Activated CD8-positive, alpha-beta memory T cell treated with anti-CD3 and anti-CD28 coated beads for 36 hours (primary cell): ENCODE measurements around the gene CYTH1. TPM values are rescaled to one million over a fixed set of nuclear protein-coding genes. Genes with fewer than 3 reads are reported as not detected.

ENCODE experiments used
- CTCF ChIA-PET: fragments of 350-600 bp; sonication (Branson Sonifier 250); formaldehyde crosslinking; loops from one replicate; lab custom pipeline; 2021; ENCODE audit warnings: antibody characterized with exemption; lab: Charles Lee
- POLR2A ChIA-PET: fragments of 350-600 bp; sonication (Branson Sonifier 250); formaldehyde crosslinking; loops from one replicate; lab custom pipeline; 2021; ENCODE audit warnings: antibody characterized with exemption; lab: Charles Lee
- total RNA-seq, 2 experiments: library from RNA; stranded (reverse); gene quantifications; one replicate each; pipeline ENCODE4 v1.2.3, GENCODE V29; 2021

The CYTH1 gene
- total RNA-seq, 2 experiments from 2014 or later: 92.1 to 96.7 TPM

DNA sequence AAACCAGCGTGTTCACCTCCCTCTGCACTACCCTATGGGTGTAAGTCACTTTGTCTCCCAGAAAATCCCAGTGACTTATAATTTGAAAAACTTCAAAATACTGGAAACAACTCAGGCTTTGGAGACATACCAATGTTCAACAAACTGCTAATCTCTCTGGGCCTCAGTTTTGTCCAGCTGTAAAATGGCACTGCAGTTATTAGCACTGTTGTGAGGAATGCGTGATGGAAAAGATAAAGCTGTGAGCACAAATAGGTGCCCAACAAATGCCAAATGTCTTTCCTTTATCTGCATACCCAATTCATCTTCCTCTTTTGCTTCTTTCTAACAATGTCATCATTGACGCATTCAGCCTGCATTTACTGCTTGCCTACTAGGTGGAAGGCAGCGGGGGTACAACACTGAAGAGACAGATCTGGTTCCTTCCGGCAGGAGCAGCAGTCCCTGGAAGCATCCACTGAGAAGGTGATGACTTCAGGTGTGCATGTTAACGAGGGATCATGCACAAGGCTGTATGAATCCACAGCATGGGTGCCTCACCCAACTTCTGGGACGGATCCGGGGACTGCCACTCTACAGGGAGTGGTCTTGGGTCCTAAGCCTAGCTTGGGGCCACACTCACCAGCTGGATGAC is 63.4 kb downstream of the CYTH1 start:
- CTCF ChIA-PET: interaction anchor here (0.6 to 0.8 kb wide), 2 partner anchors 9 to 28 kb away, joined by 3 read pairs; no protein-coding TSS in a partner anchor
- POLR2A ChIA-PET: interaction anchor here (0.5 to 0.6 kb wide), 2 partner anchors 38 to 391 kb away, joined by 3 read pairs; no protein-coding TSS in a partner anchor

DNA sequence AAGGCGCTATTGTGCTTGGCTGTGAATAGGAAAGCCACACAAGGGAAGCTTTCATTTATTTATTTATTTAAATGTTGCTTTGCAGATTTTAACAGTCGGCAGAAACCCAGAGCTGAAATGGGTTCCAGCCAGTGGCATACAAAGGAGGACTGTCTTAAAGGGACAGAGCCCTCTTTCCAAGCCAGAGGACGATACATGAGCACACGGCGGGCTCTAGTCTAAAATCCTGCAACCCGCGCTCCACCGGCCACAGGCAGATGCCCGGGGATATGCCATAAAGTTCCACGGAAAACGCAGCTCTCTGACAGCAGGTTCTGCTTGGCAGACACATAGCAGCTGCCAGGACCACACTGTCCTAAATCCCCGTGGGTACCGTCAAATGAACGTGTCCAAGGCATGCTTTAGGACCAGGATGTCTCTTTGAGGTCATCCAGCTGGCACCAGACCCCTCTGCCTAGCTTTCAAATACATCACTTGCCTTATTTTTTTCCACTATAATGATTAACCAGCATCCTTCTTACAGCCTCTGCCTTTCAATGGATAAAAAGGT is 64.6 kb downstream of the CYTH1 start:
- POLR2A ChIA-PET: no interaction called here
- CTCF ChIA-PET: interaction anchor here (0.8 kb wide), 1 partner anchor 9 kb away, joined by 3 read pairs; no protein-coding TSS in a partner anchor

DNA sequence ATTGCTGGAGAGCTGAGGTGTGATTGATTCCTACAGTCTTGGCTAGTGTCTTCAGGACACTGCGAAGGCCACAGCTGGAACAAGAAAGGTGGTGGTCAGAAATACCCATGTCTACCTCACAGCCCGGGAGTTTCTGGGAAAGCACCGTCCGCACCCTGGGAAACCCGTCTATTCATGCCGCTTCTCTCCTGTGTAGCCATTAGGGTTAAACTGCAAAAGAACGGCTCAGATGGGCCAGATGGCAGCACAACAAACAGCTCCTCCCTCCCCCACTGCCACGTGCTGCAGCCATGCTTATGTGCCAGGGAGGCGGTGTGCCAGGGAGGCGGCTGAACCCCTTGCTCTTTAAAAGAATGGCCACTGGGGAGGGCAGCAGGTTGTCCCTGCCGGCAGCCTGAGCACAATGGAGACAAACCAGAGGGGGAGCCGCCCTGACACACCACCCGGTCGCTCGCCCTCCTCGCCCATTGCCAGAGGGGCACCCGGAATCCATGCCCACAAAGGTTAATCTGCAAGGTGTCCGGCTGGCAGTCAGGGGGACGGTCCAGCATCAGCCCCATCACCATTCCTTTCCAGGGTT is 65.2 kb downstream of the CYTH1 start:
- POLR2A ChIA-PET: no interaction called here
- CTCF ChIA-PET: interaction anchor here (0.8 kb wide), 1 partner anchor 8 kb away, joined by 3 read pairs; no protein-coding TSS in a partner anchor

DNA sequence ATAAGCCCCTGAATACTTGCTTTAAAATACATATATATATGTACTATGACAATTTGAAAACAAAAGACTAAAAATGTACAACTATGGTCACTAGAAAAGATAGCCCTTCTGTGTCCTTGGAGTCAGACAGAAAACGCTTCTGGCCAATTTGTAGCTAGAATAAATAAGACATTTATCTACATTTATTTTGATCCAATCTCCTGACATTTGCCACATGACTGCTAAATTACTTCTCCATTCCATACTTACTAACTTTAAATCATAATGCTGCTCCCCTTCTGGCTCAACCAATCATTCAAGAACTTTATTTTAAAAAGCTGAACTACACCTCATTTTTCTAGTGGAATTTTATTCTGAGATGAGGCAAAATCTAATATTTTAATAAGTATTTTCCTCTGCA is 65.8 kb downstream of the CYTH1 start:
- ChIA-PET POLR2A (no interaction called here), CTCF (interaction anchor here (1.7 kb wide), 1 partner anchor 9 kb away, joined by 4 read pairs; no protein-coding TSS in a partner anchor)

DNA sequence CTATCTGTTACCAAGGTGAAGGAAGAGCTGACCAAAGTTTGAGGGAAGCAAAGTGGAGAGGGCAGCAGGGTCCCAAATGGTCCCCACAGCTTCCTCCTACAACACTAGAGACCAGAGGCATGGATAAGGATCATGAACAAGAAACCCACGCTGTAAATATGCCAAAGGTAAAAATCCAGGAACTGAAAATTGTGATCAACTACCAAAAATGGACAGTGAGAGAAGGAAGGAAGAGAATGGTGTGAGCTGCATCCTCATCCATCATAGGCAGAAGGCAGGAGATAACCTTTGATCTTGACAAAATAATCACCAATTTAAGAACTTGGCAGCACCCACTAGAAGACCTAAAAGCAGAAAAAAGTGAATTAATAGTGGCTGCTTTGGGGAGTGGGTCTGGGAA is 66.2 kb downstream of the CYTH1 start:
- ChIA-PET CTCF (interaction anchor here (0.6 to 1.9 kb wide), 3 partner anchors 9 to 124 kb away, joined by 4 read pairs; no protein-coding TSS in a partner anchor), POLR2A (no interaction called here)

DNA sequence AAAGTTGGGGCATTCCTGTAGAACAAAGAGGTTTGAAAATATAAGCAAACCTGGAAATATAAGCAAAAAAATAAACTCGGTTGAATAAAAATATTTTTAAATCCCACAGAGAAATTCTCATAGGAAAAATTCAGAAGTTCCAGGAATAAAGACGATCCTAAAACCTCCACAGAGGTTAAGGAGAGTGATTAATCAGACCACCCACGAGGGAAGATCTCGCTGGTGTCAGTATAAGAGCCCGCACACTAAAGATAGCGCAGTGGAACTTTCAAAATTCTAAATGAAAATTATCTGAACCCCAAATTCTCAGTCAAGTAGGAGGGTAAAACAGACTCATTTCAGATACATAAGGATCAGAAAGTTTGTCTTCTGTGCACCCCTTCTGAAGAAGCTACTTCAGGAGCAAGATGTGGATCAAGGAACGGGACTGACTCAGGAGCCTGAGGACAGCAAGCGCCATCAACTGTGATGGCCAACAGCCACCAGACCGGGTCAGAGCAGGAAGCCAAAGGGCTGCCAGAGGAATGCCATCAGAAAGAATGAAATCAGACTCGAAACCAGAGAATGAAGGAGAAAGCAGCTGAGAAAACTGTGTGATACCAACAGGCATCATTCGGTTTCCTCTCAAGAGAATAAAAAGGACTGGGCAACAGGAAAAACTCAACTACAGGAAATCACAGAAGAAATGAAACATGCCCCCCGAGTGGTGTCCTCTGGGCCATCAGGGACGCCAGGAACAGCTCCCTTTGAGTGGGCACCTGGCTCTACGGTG is 66.9 kb downstream of the CYTH1 start:
- POLR2A ChIA-PET: no interaction called here
- CTCF ChIA-PET: interaction anchor here (0.6 to 1.9 kb wide), 3 partner anchors 10 to 124 kb away, joined by 4 read pairs; no protein-coding TSS in a partner anchor

DNA sequence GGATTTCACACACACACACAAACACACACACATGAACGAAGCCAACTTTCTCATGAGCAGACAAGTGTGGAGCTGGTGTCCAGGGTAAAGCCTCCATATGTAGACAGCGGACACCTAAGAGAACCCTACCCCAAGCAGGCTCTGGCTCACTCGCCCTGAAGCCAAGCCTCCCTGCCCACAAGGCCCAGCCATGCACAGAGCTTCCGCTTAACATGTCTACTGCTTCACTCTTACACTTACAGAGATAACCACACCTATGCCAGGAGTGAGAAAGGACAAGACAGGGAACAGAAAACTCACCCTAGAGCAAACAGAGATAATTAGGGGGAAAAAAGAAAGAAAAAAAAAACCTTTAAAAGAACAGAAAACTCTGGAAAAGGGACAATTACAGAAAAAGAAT is 67.5 kb downstream of the CYTH1 start:
- ChIA-PET POLR2A (no interaction called here), CTCF (interaction anchor here (0.6 to 1.9 kb wide), 3 partner anchors 11 to 20 kb away, joined by 3 to 4 read pairs (median 4); no protein-coding TSS in a partner anchor)

DNA sequence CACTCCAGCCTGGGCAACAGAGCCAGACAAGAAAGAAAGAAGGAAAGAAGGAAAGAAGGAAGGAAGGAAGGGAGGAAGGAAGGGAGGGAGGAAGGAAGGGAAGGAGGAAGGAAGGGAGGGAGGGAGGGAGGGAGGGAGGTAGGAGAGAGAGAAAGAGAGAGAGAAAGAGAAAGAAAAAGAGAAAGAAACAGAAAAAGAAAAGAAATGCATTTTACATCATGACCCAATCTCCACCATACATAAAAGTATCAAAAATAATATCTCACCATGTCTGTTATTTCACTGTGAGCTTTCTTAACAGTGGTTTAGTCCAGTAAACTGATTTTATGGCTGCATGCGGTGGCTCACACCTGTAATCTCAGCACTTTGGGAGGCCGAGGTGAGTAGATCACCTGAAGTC is 70.0 kb downstream of the CYTH1 start:
- ChIA-PET POLR2A (no interaction called here), CTCF (interaction anchor here (1.7 kb wide), 1 partner anchor 10 kb away, joined by 4 read pairs; no protein-coding TSS in a partner anchor)

DNA sequence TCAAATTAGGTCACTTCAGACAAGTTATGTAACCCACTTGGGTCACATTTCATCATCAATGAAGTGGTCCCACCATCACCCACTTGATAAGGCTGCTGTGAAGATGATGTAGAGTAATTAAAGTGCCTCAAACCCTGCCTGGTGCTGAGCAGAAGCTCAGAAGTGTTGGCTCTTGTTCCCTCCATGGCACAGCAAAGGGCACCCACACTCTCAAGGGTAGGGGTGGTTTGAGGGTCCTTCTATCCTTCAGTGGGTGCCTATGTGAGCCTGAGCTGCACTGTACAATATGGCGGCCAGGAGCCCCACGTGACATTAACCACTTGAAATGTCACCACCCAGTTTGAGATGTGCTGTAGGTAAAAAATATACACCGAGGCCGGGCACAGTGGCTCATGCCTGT is 71.5 kb downstream of the CYTH1 start:
- CTCF ChIA-PET: interaction anchor here (0.6 to 2.3 kb wide), 5 partner anchors 13 to 135 kb away, joined by 3 to 8 read pairs (median 3); no protein-coding TSS in a partner anchor
- POLR2A ChIA-PET: no interaction called here

DNA sequence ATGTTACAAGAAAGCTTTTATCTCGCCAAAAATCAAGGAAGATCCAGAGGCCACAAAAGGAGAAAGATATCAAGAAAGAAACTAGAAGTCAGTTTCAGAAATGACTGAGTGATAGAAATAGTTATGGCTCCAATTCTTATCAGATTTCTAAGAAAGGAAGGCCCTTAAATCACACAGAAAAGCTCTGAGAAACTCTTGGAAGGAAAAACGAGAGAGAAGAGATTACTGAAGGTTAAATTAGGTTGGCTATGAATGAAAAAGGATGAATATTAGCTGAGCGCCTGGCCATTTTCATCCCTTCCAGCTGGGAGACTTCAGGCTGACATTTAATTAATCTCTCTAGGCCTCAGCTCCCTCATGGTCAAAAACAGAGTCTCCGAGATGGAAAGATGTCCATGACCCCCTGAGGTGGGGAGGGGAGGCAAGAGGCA is 72.3 kb downstream of the CYTH1 start:
- POLR2A ChIA-PET: interaction anchor here (0.6 kb wide), 2 partner anchors 68 to 122 kb away, joined by 4 to 11 read pairs; no protein-coding TSS in a partner anchor
- CTCF ChIA-PET: interaction anchor here (0.9 to 2.3 kb wide), 6 partner anchors 9 to 95 kb away, joined by 3 to 8 read pairs (median 4); no protein-coding TSS in a partner anchor

DNA sequence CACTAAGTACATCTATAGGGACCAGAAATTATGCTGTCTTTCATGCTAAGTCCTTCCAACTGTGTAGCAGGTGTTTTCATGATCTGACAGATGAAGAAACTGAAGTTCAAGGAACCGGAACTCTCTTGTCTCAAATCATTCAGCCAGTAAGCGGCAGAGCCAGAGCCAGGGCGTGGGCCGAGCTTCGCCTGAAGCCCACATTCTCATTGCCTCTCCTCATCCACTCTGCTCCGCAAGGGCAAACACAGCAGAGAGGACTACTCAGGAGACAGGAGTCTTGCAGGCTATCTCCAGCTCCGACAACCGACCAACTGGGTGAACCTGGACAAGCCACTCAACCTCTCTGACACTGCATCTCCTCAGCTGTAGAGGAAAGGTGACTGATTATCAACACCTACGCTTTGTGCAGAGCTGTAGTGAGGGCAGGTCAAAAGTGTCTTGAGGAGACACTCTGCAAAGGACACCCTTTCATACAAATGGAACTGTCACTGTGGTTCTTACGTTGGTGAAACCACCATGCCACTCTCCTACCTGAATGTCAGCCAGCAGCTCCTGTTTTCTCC is 72.9 kb downstream of the CYTH1 start:
- CTCF ChIA-PET: interaction anchor here (0.9 to 2.3 kb wide), 8 partner anchors 8 to 96 kb away, joined by 3 to 8 read pairs (median 4); no protein-coding TSS in a partner anchor
- POLR2A ChIA-PET: interaction anchor here (0.6 kb wide), 2 partner anchors 69 to 122 kb away, joined by 4 to 11 read pairs; no protein-coding TSS in a partner anchor

DNA sequence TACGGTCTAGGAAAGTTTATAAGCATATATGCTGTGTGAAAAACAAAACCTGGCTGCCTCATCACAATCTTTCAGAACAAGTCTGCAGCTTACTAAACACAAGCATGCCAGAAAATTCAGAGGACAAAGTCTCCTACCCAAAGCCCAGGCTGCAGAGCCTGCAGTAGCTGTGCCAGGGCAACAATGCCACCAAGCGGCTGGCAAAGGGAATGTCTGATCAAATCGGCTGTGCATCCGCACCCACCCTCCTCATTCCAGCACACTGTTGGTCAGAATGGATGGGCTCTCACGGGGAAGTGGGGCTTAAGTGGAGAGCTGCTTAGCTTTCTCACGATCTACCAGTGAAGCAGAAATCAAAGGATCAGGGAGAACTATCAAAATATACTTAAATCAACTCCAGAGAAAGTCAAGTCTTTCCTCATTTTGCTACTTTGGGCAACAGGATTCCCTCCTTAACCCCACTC is 73.5 kb downstream of the CYTH1 start:
- CTCF ChIA-PET: interaction anchor here (0.7 to 2.3 kb wide), 8 partner anchors 9 to 262 kb away, joined by 3 to 8 read pairs (median 4); no protein-coding TSS in a partner anchor

DNA sequence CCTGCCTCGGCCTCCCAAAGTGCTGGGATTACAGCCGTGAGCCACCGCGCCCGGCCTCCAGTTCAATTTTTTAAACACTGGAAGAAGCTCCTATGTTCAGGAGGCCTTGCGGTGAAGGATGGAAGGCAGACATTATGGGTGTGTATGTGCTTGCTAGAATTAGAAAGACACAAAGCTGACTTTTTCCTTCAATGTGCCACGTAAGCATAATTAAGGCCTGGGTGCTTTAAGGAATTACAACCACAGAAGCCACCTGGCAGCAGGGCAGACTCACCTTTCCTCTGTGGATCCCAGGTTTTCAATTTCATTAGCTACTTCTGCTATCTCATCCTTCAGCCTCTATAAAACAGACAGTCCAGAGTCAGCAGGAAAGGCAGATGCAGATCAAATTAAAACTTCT is 74.2 kb downstream of the CYTH1 start:
- POLR2A ChIA-PET: no interaction called here
- CTCF ChIA-PET: interaction anchor here (0.7 to 1.4 kb wide), 5 partner anchors 9 to 97 kb away, joined by 3 to 4 read pairs (median 4); no protein-coding TSS in a partner anchor

More for the DNA sequence above, 73.5 kb downstream of the CYTH1 start:
- POLR2A ChIA-PET: no interaction called here

DNA sequence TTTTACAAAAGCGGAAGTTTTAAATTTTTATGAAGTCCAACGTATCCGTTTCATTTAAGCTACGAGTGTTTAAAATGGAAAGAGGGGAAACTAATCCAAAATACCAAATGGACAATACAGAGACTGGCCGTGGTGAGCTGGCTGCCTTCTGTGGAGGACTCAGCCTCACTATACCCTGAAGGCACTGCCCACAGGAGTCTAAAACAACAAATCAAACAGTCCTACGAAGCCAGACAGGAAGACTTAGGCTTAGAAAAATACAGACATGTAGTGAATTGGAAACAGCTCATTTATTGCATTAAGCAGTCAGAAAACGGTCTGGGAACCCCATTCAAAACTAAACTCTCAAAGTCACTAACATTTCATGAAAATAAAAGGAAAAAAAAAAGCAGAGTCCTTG is 75.1 kb downstream of the CYTH1 start:
- CTCF ChIA-PET: interaction anchor here (0.7 to 0.8 kb wide), 3 partner anchors 8 to 208 kb away, joined by 3 read pairs; no protein-coding TSS in a partner anchor
- POLR2A ChIA-PET: interaction anchor here (0.6 kb wide), 2 partner anchors 10 to 112 kb away, joined by 4 to 5 read pairs; no protein-coding TSS in a partner anchor

DNA sequence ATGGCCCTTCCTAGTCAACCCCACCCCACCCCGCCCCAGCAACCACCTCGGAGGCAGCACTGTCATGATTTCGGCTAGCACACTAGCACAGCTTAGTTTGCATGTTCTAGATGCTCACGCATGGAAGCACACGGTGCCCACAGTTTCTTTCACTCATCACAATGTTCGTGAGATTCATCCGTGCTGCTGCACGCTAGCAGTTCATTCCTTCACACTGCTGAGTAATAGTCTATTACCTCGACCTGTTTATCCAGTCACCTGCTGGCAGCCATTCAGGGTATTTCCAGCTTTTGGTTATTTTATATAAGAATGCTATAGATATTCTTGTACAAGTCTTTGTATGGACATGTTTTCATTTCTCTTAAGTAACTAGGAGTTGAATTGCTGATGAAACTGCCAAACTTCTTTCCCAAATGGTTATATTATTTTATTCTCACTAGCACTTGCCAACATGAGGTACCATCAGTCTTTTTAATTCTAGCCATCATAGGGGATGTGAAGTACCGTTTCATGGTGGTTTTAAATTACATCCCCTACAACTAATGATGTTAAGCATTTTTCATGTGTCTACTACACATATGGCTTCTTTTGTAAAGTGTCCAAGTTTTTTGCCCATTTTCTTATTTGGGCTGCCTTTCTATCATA is 75.7 kb downstream of the CYTH1 start:
- POLR2A ChIA-PET: interaction anchor here (0.6 kb wide), 2 partner anchors 9 to 113 kb away, joined by 4 to 5 read pairs; no protein-coding TSS in a partner anchor
- CTCF ChIA-PET: no interaction called here

DNA sequence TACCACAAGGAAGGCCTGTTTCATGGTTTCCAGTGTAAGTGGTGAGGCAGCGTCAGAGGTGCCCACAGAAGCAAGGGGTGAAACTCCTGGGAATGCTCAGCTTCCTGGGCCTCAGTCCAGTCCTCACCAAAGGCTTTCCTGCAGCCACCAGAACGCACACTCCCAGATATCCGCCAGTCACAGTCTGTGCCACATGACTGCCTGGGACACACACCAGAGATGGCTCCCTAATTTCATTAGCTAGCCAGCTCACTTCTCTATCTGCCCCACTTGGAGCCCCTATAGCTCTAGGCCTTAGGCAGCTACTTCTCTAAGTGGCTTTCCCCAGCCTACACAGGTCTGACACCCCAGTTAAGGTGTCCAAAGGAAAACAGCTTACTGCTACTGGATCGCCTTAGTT is 77.0 kb downstream of the CYTH1 start:
- POLR2A ChIA-PET: no interaction called here
- CTCF ChIA-PET: interaction anchor here (0.5 kb wide), 1 partner anchor 259 kb away, joined by 3 read pairs; no protein-coding TSS in a partner anchor

DNA sequence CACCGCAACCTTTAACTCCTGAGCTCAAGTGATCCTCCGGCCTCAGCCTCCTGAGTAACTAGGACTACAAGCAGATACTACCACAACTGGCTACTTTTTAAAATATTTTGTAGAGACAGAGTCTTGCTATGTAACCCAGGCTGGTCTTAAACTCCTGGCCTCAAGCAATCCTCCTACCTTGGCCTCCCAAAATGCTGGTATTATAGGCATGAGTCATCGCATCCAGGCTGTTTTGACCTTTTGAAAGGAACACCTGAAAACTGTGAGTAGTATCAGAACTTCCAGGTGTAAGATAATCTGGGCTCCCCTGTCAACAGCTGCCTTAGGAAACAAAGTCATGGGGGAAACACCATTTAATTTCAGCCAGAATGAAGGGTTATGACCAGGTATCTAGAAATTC is 77.5 kb downstream of the CYTH1 start:
- CTCF ChIA-PET: no interaction called here

More for the DNA sequence above, 77.5 kb downstream of the CYTH1 start:
- POLR2A ChIA-PET: no interaction called here
